Kidney (tissue), 14 donors: ENCODE measurements around the gene MYRIP. TPM values are rescaled to one million over a fixed set of nuclear protein-coding genes. Genes with fewer than 3 reads are reported as not detected.

Experiments
- DNase-seq, 5 donors: peaks; one replicate each; pipeline ENCODE4 v3.0.0-alpha.2; 2013 to 2020
- FAIRE-seq: peaks from 2 replicates; lab custom pipeline; 2012; peaks lifted over from hg19 to GRCh38; lab: Jason Lieb, UNC
- H3K27ac ChIP-seq, 2 donors: one replicate each; pipeline ENCODE4 v1.7.0; 2013; ENCODE audit warnings: low read depth in 2 of 2, low read length in 2 of 2, inconsistent platforms in 1 of 2
- H3K27me3 ChIP-seq: one replicate; pipeline ENCODE4 v1.7.1; 2013; ENCODE audit warnings: low read length, inconsistent platforms; ENCODE audit not compliant: control insufficient read depth, insufficient read depth
- H3K36me3 ChIP-seq, 3 donors: one replicate each; pipeline versions ENCODE4 v1.7.0 to v1.7.1; 2013; ENCODE audit warnings: low read length in 3 of 3, control low read depth in 1 of 3, inconsistent platforms in 1 of 3; ENCODE audit not compliant: insufficient read depth in 3 of 3, control insufficient read depth in 2 of 3
- H3K4me1 ChIP-seq, 3 donors: one replicate each; pipeline versions ENCODE4 v1.7.0 to v1.7.1; 2013; ENCODE audit warnings: low read length in 3 of 3, inconsistent platforms in 1 of 3, low read depth in 1 of 3; ENCODE audit not compliant: control insufficient read depth in 2 of 3, insufficient read depth in 2 of 3
- H3K4me3 ChIP-seq, 3 donors: one replicate each; pipeline versions ENCODE4 v1.7.0 to v1.8.1; 2013; ENCODE audit warnings: low read length in 3 of 3, control low read depth in 1 of 3, inconsistent platforms in 1 of 3
- H3K9ac ChIP-seq, 3 donors: one replicate each; pipeline versions ENCODE4 v1.7.0 to v1.7.1; 2013; ENCODE audit warnings: low read length in 3 of 3, control low read depth in 1 of 3, inconsistent platforms in 1 of 3
- H3K9me3 ChIP-seq, 3 donors: one replicate each; pipeline versions ENCODE4 v1.7.0 to v1.7.1; 2013; ENCODE audit warnings: low read length in 3 of 3, control low read depth in 1 of 3, inconsistent platforms in 1 of 3; ENCODE audit not compliant: control insufficient read depth in 2 of 3, insufficient read depth in 1 of 3
- CTCF ChIP-seq: IDR thresholded peaks from 3 replicates; pipeline ENCODE4 v1.5.1; 2012; ENCODE audit warnings: mild to moderate bottlenecking, moderate library complexity, borderline replicate concordance; ENCODE audit not compliant: insufficient read depth; ENCODE audit errors: extremely low read depth
- intact Hi-C: fragments of 100-400 bp; cut with DNase I; formaldehyde crosslinking; loops from one replicate; pipeline ENCODE4 v1.11.1; 2022
- polyA plus RNA-seq: library from polyadenylated mRNA; stranded (reverse); fragments of 350-450 nt; fragmentation: Illumina TruSeq; extraction: RNeasy Lipid Tissue Mini Kit (QIAGEN cat#74804); gene quantifications from one replicate; pipeline ENCODE4 v1.2.3, GENCODE V29; 2014; ENCODE audit warnings: low read depth, low replicate concordance; ENCODE audit not compliant: insufficient read depth
- total RNA-seq: library from RNA; stranded (reverse); fragmentation: NEBNext Ultra II Directional; extraction: Animal tissue kit (Norgen Biotek cat#: 25700); gene quantifications from one replicate; pipeline ENCODE4 v1.2.1, GENCODE V29; 2021
- donor health status: control.
- donor health status: control.
- donor health status: control.
- donor health status: control.
- donor health status: control.
- donor health status: DM: yes; HTN: yes; CAD: no.
- donor health status: Normal renal cell carcinoma (clear cell type).

Gene MYRIP
- total and polyA plus RNA-seq, 2 donors from 2014 or later, result 0.92 to 6.6 TPM

GRCh38 chr3:40287248-40287647, 477.8 kb downstream of the MYRIP start:
- Histone ChIP-seq H3K4me1 (peaks cover 0 to 2% (median 0%) of the 10 kb centered on the region in 3 donors), H3K9me3 (no peaks in the 10 kb centered on the region), H3K9ac (no peak overlapping the region), H3K27me3 (no peaks in the 10 kb centered on the region), H3K27ac (no peak overlapping the region), H3K36me3 (no peaks in the 10 kb centered on the region), H3K4me3 (no peak overlapping the region)
- TF ChIP-seq CTCF, result no peak
- DNase-seq, result no peak
- FAIRE-seq, result no peak
- intact Hi-C loops, result no loop called here

- peak overlapping the region in 2 of 3 donors; percentile 4 to 42 for H3K4me3 ChIP-seq
- TF ChIP-seq CTCF, result no peak
- DNase-seq (no peak), FAIRE-seq (no peak)
- no peak overlapping the region for H3K9ac ChIP-seq
- peak overlapping the region in 1 of 2 donors; percentile 56 for H3K27ac ChIP-seq
- H3K27me3 ChIP-seq, result no peaks in the 10 kb centered on the region
- intact Hi-C loops, result no loop called here
- H3K36me3 ChIP-seq, result no peaks in the 10 kb centered on the region
- peaks cover 0 to 2% (median 0%) of the 10 kb centered on the region in 3 donors for H3K4me1 ChIP-seq
- H3K9me3 ChIP-seq, result no peaks in the 10 kb centered on the region
Measured at GRCh38 chr3:40290396-40290795, 481.0 kb downstream of the MYRIP start.

- Histone ChIP-seq H3K4me3 (no peak overlapping the region), H3K9ac (no peak overlapping the region), H3K4me1 (peaks cover 0 to 2% (median 0%) of the 10 kb centered on the region in 3 donors), H3K9me3 (no peaks in the 10 kb centered on the region), H3K27me3 (no peaks in the 10 kb centered on the region), H3K36me3 (no peaks in the 10 kb centered on the region), H3K27ac (no peak overlapping the region)
- intact Hi-C loops, result no loop called here
- DNase-seq, result no peak
- FAIRE-seq, result no peak
- no peak for TF ChIP-seq CTCF
Measured at GRCh38 chr3:40291471-40291870, 482.1 kb downstream of the MYRIP start.
